ENCODE measurements around the gene AEN.

DNA sequence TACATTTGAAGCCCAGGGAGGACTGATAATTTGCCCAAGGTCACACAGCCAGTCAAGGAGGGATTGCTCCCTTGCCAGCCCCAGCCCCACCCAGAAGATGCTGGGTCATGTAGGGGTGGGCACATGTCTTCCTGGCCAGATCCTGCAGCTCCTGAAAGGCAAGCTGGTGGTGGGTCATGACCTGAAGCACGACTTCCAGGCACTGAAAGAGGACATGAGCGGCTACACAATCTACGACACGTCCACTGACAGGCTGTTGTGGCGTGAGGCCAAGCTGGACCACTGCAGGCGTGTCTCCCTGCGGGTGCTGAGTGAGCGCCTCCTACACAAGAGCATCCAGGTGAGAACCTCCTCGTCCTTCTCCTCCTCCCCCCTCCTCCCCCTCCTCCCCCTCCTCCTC is 30.8 kb downstream of the AEN start:
- TF ChIP-seq YY1 (IDR thresholded peaks at IDR 0.05; ENCODE audit: insufficient read depth, insufficient read length) (no peak), SUZ12 (IDR thresholded peaks at IDR 0.05; ENCODE audit: extremely low read depth, insufficient read depth, insufficient read length) (no peak)

Measured in NT2/D1 (cell line).